DOHH2 (cell line): Measurements from ENCODE around the gene PMM2.

Experiments used
- EZH2phosphoT487 ChIP-seq: fragments of 200-600 bp; sonication (generic); IDR thresholded peaks from 2 replicates; pipeline ENCODE4 v1.6.1; 2017; ENCODE audit warnings: borderline replicate concordance, mild to moderate bottlenecking, antibody characterized with exemption, low read length, moderate library complexity, mixed read lengths
- TF ChIP-seq, protein P1 (sequence below): fragments of 200-600 bp; sonication (generic); IDR thresholded peaks from one replicate; pipeline ENCODE4 v1.5.1; 2014; ENCODE audit warnings: antibody characterized with exemption, mild to moderate bottlenecking, low read depth, low read length; ENCODE audit not compliant: poor library complexity, severe bottlenecking

DNA sequence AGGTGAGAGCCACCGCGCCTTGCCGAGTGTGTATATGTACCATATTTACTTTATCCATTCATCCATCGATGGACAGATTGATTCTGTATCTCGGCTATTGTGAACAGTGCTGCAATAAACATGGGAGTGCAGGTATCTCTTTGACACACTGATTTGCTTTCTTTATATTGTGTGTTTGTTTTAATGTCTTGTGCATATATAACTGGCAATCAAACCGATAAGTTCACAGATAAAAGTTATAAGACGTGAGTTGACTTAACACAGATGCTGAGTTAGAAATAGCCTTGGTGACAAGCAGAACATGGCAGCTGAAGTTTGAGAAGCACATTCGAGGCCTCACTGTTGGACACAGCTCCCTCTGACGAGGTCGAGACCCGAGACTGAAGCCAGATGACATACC lies 23.4 kb upstream of the PMM2 start:
- TF ChIP-seq, protein P1, sequence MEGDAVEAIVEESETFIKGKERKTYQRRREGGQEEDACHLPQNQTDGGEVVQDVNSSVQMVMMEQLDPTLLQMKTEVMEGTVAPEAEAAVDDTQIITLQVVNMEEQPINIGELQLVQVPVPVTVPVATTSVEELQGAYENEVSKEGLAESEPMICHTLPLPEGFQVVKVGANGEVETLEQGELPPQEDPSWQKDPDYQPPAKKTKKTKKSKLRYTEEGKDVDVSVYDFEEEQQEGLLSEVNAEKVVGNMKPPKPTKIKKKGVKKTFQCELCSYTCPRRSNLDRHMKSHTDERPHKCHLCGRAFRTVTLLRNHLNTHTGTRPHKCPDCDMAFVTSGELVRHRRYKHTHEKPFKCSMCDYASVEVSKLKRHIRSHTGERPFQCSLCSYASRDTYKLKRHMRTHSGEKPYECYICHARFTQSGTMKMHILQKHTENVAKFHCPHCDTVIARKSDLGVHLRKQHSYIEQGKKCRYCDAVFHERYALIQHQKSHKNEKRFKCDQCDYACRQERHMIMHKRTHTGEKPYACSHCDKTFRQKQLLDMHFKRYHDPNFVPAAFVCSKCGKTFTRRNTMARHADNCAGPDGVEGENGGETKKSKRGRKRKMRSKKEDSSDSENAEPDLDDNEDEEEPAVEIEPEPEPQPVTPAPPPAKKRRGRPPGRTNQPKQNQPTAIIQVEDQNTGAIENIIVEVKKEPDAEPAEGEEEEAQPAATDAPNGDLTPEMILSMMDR: no peak
- no peak for TF ChIP-seq EZH2phosphoT487
